ENCODE measurements around the gene OPCML. TPM values are rescaled to one million over a fixed set of nuclear protein-coding genes. Genes with fewer than 3 reads are reported as not detected.
A peak's percentile ranks its signal among the peaks of the same experiment; 100 is the strongest.

OPCML gene
- total RNA-seq, 1 experiment from 2014 or later = 0.94 TPM

DNA sequence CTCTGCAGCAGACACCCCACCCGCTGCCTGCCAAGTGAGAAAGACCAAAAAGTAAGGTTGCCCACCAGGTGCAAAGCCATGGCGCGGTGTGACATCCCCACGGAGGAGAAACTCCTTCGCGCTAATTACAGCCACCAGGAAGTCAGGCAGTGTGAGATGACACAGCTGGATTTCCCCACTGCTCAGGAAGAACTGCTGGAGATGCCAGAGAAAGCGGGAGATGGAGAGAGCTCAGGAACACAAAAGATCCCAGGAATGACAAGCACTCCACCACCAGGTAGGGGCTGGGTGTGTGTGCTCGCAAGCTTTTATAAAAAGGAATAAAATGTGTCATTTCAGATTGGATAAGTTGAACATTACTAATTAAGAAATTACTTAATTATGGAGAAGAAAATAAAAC is 292.7 kb downstream of the OPCML start:
- H3K36me3 Mint-ChIP-seq (ENCODE audit: insufficient read depth in 1 of 3, low read depth in 3 of 3) = no peaks in the 10 kb centered on the region
- Histone ChIP-seq H3K4me1 (ENCODE audit: insufficient read depth, low read length) (no peaks in the 10 kb centered on the region; the same call in 1 of the 2 replicates), H3K27ac (ENCODE audit: insufficient read length, low read depth, low read length) (no peak overlapping the region)

More for the DNA sequence above, 292.7 kb downstream of the OPCML start:
- Histone ChIP-seq H2AK5ac (ENCODE audit: insufficient read length, low read length) (no peak overlapping the region), H3K9me3 (ENCODE audit: control insufficient read depth, low read depth, low read length) (no peaks in the 10 kb centered on the region), H3K27me3 (ENCODE audit: insufficient read depth, low read length) (no peaks in the 10 kb centered on the region), H3K23me2 (ENCODE audit: insufficient read length, low read depth, low read length, poor library complexity, severe bottlenecking) (no peaks in the 10 kb centered on the region), H3K23ac (ENCODE audit: insufficient read length, low read depth, low read length) (no peak overlapping the region), H2BK5ac (ENCODE audit: insufficient read length, low read length) (no peak overlapping the region), H4K8ac (replicated peaks; ENCODE audit: insufficient read length, low read depth, low read length) (no peak overlapping the region), H3K4ac (ENCODE audit: low read depth, low read length) (no peak overlapping the region), H3K4me2 (ENCODE audit: insufficient read depth, insufficient read length, low read length) (no peak overlapping the region), H3T11ph (ENCODE audit: low read length) (no peak overlapping the region), H4K5ac (ENCODE audit: insufficient read length, low read depth, low read length) (no peak overlapping the region), H3K14ac (ENCODE audit: insufficient read depth, low read length) (no peak overlapping the region), H2BK15ac (ENCODE audit: low read depth, low read length) (no peak overlapping the region), H3K79me1 (ENCODE audit: insufficient read depth, low read depth, low read length, poor library complexity, severe bottlenecking) (no peaks in the 10 kb centered on the region), H3K9ac (ENCODE audit: extremely low read depth, insufficient read length, low read length) (no peak overlapping the region), H3K79me2 (ENCODE audit: insufficient read depth, low read length) (no peaks in the 10 kb centered on the region), H4K20me1 (ENCODE audit: control insufficient read depth, insufficient read depth, insufficient read length) (no peaks in the 10 kb centered on the region), H2BK20ac (ENCODE audit: low read depth, low read length, poor library complexity, severe bottlenecking) (no peak overlapping the region), H2AFZ (ENCODE audit: low read length) (no peak overlapping the region), H2BK120ac (ENCODE audit: low read depth, low read length, poor library complexity, severe bottlenecking) (no peak overlapping the region), H3K56ac (ENCODE audit: insufficient read length, low read depth, low read length) (no peak overlapping the region), H4K91ac (ENCODE audit: insufficient read length, low read depth, low read length) (no peak overlapping the region), H3K18ac (ENCODE audit: insufficient read length, low read depth, low read length) (no peak overlapping the region), H2BK12ac (ENCODE audit: insufficient read length, low read depth, low read length) (no peak overlapping the region)
- Mint-ChIP-seq H3K27me3 (ENCODE audit: low read depth) (no peaks in the 10 kb centered on the region; the same call in 1 of the 2 replicates), H3K4me3 (no peak overlapping the region), H3K27ac (no peak overlapping the region), H3K4me1 (peaks cover 31 to 36% of the 10 kb centered on the region in 2 experiments), H3K9me3 (no peaks in the 10 kb centered on the region)
- no CpG with 5 or more reads among the region's 8 CpGs for WGBS (ENCODE audit: extremely low coverage, insufficient read length, low lambda C conversion rate)
- peak; percentile 54 for DNase-seq
- TF ChIP-seq, protein P1, sequence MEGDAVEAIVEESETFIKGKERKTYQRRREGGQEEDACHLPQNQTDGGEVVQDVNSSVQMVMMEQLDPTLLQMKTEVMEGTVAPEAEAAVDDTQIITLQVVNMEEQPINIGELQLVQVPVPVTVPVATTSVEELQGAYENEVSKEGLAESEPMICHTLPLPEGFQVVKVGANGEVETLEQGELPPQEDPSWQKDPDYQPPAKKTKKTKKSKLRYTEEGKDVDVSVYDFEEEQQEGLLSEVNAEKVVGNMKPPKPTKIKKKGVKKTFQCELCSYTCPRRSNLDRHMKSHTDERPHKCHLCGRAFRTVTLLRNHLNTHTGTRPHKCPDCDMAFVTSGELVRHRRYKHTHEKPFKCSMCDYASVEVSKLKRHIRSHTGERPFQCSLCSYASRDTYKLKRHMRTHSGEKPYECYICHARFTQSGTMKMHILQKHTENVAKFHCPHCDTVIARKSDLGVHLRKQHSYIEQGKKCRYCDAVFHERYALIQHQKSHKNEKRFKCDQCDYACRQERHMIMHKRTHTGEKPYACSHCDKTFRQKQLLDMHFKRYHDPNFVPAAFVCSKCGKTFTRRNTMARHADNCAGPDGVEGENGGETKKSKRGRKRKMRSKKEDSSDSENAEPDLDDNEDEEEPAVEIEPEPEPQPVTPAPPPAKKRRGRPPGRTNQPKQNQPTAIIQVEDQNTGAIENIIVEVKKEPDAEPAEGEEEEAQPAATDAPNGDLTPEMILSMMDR (conservative IDR thresholded peaks at IDR 0.05) = no peak

All from H9 (cell line).